SHP77 (cell line): Measurements from ENCODE around the gene XPOT.

Experiments used
- DNase-seq, 2 experiments: peaks; one replicate each; lab custom pipeline; 2025; lab: John Stamatoyannopoulos, UW

Gene XPOT

GRCh38 chr12:64469455-64470142 is 65.4 kb downstream of the XPOT start:
- no peak for DNase-seq

- DNase-seq = no peak
These were observed 66.3 kb downstream of the XPOT start for GRCh38 chr12:64470495-64470894.

- DNase-seq = no peak
These were observed 69.0 kb downstream of the XPOT start for GRCh38 chr12:64473176-64473575.

GRCh38 chr12:64475518-64475917 is 71.3 kb downstream of the XPOT start:
- no peak for DNase-seq

- DNase-seq = no peak
These were observed 72.7 kb downstream of the XPOT start for GRCh38 chr12:64476844-64477243.

GRCh38 chr12:64478661-64479060 is 74.5 kb downstream of the XPOT start:
- no peak for DNase-seq

GRCh38 chr12:64480148-64480547 is 76.0 kb downstream of the XPOT start:
- no peak for DNase-seq

GRCh38 chr12:64486657-64487056 is 82.5 kb downstream of the XPOT start:
- no peak for DNase-seq

- DNase-seq = no peak
These were observed 87.5 kb downstream of the XPOT start for GRCh38 chr12:64491718-64492117.

GRCh38 chr12:64493513-64493912 is 89.3 kb downstream of the XPOT start:
- DNase-seq = no peak

GRCh38 chr12:64494998-64495729 is 91.0 kb downstream of the XPOT start:
- no peak for DNase-seq

GRCh38 chr12:64496839-64497400 is 92.7 kb downstream of the XPOT start:
- no peak for DNase-seq

- no peak for DNase-seq
These were observed 93.3 kb downstream of the XPOT start for GRCh38 chr12:64497484-64497883.

GRCh38 chr12:64497903-64498302 is 93.7 kb downstream of the XPOT start:
- DNase-seq = no peak

GRCh38 chr12:64500394-64500793 is 96.2 kb downstream of the XPOT start:
- no peak for DNase-seq
